Measurements from ENCODE around the gene SUPT7L. TPM values are rescaled to one million over a fixed set of nuclear protein-coding genes. Genes with fewer than 3 reads are reported as not detected.

SUPT7L gene
- total and polyA plus RNA-seq, 2 of the 13 experiments (the other 11 are each of a cell fraction or from before 2014, with no cell fraction given) = 32.9 to 77.5 TPM

DNA sequence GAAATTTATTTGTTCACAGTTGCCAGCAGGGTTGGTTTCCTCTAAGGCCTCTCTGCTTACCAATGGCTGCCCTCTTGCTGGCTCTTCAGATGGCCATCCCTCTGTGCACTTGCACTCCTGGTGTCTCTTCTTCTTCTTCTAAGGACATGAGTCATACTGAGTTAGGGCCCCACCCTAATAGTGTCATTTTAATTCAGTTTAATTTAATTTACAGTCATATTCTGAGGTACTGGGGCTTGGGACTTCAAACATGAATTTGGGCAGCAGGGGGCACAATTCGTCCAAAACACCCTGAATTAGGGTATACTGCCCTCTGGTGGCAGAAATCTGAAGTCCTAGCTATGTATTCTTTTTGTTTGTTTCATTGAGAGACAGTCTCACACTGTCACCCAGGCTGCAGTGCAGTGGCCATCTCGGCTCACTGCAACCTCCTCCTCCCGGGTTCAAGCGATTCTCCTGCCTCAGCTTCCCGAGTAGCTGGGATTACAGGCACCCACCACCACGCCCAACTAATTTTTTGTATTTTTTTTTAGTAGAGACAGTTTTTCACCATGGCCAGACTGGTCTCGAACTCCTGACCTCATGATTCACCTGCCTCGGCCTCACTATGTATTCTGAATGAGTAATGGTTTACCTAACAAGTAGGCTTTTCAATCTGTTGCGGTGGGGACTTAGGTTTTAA is 20.1 kb upstream of the SUPT7L start (continued):
- TF ChIP-seq, protein P1, sequence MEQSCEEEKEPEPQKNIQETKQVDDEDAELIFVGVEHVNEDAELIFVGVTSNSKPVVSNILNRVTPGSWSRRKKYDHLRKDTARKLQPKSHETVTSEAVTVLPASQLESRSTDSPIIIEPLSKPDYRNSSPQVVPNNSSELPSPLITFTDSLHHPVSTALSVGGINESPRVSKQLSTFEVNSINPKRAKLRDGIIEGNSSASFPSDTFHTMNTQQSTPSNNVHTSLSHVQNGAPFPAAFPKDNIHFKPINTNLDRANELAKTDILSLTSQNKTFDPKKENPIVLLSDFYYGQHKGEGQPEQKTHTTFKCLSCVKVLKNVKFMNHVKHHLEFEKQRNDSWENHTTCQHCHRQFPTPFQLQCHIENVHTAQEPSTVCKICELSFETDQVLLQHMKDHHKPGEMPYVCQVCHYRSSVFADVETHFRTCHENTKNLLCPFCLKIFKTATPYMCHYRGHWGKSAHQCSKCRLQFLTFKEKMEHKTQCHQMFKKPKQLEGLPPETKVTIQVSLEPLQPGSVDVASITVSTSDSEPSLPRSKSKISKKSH (CRISPR knock-in tag; IDR thresholded peaks at IDR 0.05; ENCODE audit: borderline replicate concordance) = no peak
- TF ChIP-seq, protein P2, sequence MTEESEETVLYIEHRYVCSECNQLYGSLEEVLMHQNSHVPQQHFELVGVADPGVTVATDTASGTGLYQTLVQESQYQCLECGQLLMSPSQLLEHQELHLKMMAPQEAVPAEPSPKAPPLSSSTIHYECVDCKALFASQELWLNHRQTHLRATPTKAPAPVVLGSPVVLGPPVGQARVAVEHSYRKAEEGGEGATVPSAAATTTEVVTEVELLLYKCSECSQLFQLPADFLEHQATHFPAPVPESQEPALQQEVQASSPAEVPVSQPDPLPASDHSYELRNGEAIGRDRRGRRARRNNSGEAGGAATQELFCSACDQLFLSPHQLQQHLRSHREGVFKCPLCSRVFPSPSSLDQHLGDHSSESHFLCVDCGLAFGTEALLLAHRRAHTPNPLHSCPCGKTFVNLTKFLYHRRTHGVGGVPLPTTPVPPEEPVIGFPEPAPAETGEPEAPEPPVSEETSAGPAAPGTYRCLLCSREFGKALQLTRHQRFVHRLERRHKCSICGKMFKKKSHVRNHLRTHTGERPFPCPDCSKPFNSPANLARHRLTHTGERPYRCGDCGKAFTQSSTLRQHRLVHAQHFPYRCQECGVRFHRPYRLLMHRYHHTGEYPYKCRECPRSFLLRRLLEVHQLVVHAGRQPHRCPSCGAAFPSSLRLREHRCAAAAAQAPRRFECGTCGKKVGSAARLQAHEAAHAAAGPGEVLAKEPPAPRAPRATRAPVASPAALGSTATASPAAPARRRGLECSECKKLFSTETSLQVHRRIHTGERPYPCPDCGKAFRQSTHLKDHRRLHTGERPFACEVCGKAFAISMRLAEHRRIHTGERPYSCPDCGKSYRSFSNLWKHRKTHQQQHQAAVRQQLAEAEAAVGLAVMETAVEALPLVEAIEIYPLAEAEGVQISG (CRISPR knock-in tag; IDR thresholded peaks at IDR 0.05) = peak; percentile 52; the same call in 1 of the 2 replicates
- TF ChIP-seq PRPF4 (IDR thresholded peaks at IDR 0.05; ENCODE audit: low read depth, low read length, poor library complexity, severe bottlenecking) (no peak), CCAR2 (optimal IDR thresholded peaks at IDR 0.05; ENCODE audit: low read depth, low read length) (no peak), ZSCAN9 (CRISPR knock-in tag; IDR thresholded peaks at IDR 0.05; ENCODE audit: borderline replicate concordance) (no peak), ZNF367 (CRISPR knock-in tag; IDR thresholded peaks at IDR 0.05; ENCODE audit: borderline replicate concordance) (no peak), HCFC1 (IDR thresholded peaks at IDR 0.05; ENCODE audit: low read depth, low read length) (no peak), ZNF746 (CRISPR knock-in tag; IDR thresholded peaks at IDR 0.05) (no peak), ZNF709 (CRISPR knock-in tag; IDR thresholded peaks at IDR 0.05) (no peak), FOXK2 (IDR thresholded peaks at IDR 0.05) (peak; percentile 38; the same call in 1 of the 2 replicates), ZNF572 (CRISPR knock-in tag; IDR thresholded peaks at IDR 0.05) (no peak), ZFP36L1 (CRISPR knock-in tag; IDR thresholded peaks at IDR 0.05) (no peak), HDAC2 (CRISPR knock-in tag; IDR thresholded peaks at IDR 0.05) (peak; percentile 57; the same call in 1 of the 2 replicates)
- TF ChIP-seq, protein P3, sequence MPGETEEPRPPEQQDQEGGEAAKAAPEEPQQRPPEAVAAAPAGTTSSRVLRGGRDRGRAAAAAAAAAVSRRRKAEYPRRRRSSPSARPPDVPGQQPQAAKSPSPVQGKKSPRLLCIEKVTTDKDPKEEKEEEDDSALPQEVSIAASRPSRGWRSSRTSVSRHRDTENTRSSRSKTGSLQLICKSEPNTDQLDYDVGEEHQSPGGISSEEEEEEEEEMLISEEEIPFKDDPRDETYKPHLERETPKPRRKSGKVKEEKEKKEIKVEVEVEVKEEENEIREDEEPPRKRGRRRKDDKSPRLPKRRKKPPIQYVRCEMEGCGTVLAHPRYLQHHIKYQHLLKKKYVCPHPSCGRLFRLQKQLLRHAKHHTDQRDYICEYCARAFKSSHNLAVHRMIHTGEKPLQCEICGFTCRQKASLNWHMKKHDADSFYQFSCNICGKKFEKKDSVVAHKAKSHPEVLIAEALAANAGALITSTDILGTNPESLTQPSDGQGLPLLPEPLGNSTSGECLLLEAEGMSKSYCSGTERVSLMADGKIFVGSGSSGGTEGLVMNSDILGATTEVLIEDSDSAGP (CRISPR knock-in tag; IDR thresholded peaks at IDR 0.05; ENCODE audit: borderline replicate concordance) = no peak
- TF ChIP-seq, protein P4, sequence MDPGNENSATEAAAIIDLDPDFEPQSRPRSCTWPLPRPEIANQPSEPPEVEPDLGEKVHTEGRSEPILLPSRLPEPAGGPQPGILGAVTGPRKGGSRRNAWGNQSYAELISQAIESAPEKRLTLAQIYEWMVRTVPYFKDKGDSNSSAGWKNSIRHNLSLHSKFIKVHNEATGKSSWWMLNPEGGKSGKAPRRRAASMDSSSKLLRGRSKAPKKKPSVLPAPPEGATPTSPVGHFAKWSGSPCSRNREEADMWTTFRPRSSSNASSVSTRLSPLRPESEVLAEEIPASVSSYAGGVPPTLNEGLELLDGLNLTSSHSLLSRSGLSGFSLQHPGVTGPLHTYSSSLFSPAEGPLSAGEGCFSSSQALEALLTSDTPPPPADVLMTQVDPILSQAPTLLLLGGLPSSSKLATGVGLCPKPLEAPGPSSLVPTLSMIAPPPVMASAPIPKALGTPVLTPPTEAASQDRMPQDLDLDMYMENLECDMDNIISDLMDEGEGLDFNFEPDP (CRISPR knock-in tag; conservative IDR thresholded peaks at IDR 0.05) = no peak
- TF ChIP-seq, protein P5, sequence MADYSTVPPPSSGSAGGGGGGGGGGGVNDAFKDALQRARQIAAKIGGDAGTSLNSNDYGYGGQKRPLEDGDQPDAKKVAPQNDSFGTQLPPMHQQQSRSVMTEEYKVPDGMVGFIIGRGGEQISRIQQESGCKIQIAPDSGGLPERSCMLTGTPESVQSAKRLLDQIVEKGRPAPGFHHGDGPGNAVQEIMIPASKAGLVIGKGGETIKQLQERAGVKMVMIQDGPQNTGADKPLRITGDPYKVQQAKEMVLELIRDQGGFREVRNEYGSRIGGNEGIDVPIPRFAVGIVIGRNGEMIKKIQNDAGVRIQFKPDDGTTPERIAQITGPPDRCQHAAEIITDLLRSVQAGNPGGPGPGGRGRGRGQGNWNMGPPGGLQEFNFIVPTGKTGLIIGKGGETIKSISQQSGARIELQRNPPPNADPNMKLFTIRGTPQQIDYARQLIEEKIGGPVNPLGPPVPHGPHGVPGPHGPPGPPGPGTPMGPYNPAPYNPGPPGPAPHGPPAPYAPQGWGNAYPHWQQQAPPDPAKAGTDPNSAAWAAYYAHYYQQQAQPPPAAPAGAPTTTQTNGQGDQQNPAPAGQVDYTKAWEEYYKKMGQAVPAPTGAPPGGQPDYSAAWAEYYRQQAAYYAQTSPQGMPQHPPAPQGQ (CRISPR knock-in tag; IDR thresholded peaks at IDR 0.05; ENCODE audit: borderline replicate concordance) = no peak
